GM18907 (cell line): ENCODE measurements around the gene TAF1.
A peak's percentile ranks its signal among the peaks of the same experiment; 100 is the strongest.
"Not testable (repeated sequence)": the region's sequence is repeated elsewhere in the genome, so short reads cannot be mapped to it uniquely, and the experiment has no call there.

Experiments used
- ATAC-seq: cut with Tn5 transposase; IDR thresholded peaks from one replicate; pipeline ENCODE4 v1.9.1; 2021; ENCODE audit warnings: mild to moderate bottlenecking, moderate library complexity; ENCODE audit not compliant: unreplicated experiment

The TAF1 gene

DNA sequence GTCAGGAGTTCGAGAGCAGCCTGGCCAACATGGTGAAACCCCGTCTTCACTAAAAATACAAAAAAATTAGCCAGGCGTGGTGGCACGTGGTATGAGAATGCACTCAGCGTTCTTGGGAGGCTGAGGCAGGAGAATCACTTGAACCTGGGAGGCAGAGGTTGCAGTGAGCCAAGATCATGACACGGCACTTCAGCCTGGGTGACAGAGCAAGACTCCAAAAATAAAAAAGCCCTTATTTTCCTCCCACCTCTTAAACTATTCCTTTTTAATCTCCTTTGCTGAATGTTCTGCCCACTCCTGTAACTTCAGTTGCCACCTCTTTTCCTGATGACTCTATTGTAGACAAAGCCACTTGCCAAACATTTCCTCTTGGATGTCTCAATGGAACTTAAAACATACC is 72.6 kb downstream of the TAF1 start:
- no peak for ATAC-seq

DNA sequence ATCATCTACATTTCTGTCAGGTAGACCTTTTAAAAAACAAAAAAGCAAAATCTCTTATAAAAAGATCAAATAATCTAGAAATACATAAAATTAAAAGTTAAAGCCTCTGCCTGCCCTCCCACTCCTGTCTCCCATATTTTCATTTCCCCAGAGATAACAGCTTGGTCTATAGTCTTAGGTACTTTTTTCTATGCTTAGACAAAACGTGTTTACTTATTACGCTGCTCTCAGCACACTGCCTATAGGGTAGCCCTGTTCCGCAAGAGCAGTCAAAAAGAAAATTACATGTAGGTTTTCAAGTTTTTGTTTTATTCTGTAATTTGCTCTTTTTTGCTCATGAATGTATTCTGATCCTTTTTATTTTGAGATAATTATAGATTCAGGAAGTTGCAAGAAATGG is 73.3 kb downstream of the TAF1 start:
- no peak for ATAC-seq

DNA sequence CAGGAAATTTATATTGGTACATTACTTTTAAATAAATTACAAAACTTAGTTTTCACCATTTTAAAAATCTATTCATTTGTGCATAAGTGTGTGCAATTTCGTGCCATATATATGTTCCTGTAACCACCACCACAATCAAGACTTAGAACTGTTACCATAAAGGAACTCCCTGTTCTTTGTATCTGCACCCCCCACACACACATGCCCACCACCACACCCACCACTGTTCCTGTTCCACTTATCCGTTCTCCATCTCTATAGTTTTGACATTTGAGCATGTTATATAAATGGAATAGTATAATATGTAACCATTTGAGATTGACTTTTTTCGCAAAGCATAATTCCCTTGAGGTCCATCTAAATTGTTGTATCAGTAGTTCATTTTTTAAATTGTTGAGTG is 73.7 kb downstream of the TAF1 start:
- no peak for ATAC-seq

DNA sequence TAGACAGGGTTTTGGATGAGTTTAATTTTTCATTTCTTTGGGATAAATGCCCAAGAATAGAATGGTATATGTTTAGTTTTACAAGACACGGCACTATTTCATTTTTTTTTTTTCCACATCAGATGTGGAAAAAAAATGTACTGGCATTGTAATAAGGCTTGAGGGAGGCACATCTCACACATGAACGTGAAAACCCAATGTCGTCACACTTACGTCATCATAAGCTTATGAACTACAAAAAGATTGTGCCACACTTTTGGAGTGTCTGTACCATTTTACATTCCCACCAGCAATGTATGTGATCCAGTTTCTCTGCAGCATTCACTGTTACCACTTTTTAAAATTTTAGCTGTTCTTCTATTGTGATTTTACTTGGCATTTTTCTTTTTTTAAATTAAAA is 74.2 kb downstream of the TAF1 start:
- no peak for ATAC-seq

DNA sequence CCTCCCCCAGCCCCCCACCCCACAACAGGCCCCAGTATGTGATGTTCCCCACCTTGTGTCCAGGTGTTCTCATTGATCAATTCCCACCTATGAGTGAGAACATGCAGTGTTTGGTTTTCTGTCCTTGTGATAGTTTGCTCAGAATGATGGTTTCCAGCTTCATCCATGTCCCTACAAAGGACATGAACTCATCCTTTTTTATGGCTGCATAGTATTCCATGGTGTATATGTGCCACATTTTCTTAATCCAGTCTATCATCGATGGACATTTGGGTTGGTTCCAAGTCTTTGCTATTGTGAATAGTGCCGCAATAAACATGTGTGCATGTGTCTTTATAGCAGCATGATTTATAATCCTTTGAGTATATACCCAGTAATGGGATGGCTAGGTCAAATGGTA is 75.7 kb downstream of the TAF1 start:
- ATAC-seq: not testable (repeated sequence)

DNA sequence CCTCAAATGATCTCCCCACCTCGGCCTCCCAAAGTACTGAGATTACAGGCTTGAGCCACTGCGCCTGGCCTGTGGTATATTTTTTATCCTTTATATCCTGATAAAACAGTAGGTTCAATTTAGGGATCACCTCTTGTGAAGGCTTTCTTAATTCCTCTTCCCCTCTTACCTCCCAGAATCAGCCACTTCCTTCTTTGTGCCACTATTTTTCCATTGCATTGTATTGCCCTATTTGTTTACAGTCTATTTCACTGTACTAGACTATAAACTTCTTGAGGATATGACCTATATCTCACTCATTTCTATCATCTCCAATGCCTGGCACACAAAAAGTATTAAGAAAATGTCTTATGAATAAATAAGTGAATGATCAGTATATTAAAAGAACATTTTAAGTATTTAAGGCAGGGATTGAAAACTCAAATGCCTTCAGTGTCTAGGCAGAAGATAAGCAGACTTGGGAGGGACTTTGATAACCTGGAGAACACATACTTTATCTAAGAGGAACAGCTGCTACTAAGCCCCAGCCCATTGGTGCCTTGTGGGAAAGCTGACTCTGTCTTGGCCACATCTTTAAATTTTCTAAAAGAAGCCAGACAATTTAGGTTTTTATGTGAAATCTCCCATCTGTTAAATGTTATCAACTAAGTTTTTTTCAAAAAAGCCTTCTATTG is 84.4 kb downstream of the TAF1 start:
- no peak for ATAC-seq

DNA sequence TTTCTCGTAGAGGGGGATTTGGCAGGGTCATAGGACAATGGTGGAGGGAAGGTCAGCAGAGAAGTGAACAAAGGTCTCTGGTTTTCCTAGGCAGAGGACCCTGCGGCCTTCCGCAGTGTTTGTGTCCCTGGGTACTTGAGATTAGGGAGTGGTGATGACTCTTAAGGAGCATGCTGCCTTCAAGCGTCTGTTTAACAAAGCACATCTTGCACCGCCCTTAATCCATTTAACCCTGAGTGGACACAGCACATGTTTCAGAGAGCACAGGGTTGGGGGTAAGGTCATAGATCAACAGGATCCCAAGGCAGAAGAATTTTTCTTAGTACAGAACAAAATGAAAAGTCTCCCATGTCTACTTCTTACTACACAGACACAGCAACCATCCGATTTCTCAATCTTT is 85.4 kb downstream of the TAF1 start:
- not testable (repeated sequence) for ATAC-seq

DNA sequence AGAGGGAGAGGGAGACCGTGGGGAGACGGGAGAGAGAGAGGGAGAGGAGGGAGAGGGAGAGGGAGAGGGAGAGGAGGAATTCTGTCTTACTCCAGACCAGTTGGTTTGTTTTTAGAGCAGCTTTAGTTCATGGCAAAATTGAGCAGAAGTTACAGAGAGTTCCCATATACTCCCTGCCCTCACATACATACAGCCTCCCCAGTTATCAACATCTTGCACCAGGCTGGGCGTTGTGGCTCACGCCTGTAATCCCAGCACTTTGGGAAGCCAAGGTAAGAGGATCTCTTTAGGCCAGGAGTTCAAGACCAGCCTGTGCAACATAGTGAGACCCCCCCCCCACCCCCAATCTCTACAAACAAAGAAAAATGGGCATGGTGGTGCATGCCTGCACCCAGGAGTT is 86.9 kb downstream of the TAF1 start:
- no peak for ATAC-seq

DNA sequence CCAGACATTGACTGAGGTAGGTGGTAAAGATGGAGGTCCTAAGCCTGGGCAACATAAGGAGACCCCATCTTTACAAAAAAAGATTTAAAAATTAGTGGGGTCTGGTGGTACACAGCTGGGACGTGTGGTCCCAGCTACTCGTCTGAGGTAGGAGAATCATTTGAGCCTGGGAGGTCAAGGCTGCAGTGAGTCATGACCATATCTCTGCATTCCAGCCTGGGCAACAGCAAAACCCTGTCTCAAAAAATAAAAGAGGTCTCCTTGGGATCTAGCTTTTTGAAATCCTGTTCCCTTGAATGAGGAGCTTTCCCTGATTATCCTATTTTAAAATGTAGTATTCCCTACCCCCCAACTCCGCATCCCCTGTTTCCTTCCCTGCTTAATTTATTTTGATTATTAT is 88.1 kb downstream of the TAF1 start:
- ATAC-seq: no peak

DNA sequence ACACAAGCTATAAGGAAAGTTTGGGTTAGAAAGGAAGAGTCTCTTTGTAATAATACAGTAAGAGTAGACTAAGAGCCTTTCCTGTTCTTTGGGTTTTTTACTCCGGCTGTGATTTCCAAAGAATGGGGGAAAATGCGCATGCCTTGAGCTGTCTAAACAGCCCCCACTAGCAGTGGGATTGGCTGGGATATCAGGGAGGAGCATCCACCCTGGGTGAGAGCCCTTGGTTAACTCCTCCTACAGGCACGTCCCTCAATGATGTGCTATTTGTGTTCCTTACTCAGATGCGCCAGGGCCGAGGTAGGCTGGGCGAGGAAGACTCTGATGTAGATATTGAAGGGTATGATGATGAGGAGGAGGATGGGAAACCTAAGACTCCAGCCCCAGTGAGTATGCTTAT is 92.7 kb downstream of the TAF1 start:
- ATAC-seq: no peak

DNA sequence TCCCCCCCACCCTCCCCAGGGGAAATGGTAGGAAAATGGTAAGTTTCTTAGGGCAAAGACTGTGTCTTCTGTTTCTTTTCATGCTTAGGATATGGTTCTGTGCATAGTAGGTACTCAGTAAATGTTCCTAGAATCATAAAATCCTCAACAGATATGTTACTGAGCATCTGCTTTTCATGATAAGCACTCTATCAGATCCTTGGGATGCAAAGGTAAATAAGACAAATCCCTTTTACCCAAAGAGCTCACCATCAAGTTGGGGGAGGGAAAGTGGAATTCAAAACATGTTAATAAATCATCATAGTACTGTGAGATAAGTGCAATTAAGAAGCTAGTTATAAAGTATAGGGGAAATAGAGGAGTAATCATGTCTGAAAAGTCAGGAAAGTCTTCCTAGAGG is 98.8 kb downstream of the TAF1 start:
- ATAC-seq: no peak

DNA sequence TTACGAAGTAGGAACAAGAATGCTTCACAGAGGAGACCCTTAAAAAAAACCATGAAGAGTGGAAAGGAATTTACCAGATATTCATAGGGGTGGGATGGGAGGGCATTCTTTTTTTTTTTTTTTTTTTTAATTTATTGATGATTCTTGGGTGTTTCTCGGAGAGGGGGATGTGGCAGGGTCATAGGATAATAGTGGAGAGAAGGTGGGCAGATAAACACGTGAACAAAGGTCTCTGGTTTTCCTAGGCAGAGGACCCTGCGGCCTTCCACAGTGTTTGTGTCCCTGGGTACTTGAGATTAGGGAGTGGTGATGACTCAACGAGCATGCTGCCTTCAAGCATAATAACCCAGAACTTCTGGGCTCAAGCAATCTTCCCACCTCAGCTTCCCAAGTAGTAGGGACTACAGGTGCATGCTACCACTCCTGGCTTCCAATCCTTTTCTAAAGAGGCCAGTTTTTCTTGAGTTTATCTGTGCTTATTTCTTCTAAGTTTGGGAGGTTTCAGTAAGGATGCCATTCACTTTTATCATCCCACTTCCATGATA is 100.9 kb downstream of the TAF1 start:
- no peak for ATAC-seq

DNA sequence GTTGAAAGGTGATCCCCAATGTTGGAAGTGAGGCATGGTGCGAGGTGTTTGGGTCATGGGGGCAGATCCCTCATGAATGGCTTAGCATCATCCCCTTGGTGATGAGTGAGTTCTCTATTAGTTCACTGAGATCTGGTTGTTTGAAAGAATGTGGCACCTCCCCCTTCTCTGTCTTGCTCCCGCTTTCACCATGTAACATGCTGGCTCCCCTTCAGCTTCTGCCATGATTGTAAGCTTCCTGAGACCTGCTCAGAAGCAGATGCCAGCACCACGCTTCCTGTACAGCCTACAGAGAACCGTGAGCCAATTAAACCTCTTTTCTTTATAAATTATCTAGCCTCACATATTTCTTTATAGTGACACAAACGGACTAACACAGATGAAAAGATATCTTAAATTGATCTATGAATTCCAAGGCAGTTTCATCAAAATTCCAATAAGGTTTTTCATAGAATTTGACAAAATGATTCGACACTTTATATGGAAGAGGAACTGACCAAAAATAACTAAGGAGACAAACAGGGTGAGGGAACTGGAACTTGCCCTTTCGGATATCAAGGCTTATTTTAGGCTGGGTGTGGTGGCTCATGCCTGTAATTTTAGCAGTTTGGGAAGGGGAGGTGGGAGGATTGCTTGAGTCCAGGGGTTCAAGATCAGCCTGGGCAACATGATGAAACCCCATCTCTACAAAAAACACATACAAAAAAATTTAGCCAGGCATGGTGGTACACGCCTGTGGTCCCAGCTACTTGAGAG is 109.8 kb downstream of the TAF1 start:
- no peak for ATAC-seq

DNA sequence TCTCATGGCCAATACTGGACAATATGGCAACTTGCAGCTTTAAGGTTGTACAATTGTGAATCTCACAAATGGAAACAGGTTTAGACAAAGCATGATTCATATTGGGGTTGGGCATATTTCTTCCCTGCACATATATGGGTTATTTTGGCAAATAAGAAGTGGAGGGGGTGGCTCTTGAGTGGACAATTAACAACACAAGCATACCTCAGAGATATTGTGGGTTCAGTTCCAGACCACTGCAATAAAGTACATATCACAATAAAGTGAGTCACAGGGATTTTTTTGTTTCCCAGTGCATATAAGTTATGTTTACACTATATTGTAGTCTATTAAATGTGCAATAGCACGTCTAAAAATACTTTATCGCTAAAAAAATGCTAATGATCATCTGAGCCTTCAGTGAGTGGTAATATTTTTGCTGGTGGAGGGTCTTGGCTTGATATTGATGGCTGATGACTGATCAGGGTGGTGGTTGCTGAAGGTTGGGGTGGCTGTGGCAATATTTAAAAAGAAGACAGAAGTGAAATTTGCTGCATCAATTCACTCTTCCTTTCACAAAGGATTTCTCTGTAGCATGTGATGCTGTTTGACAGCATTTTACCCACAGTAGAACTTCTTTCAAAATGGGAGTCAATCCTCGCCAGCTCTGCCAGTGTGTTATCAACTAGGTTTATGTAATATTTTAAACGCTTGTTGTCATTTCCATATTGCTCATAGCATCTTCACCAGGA is 116.2 kb downstream of the TAF1 start:
- ATAC-seq: no peak

DNA sequence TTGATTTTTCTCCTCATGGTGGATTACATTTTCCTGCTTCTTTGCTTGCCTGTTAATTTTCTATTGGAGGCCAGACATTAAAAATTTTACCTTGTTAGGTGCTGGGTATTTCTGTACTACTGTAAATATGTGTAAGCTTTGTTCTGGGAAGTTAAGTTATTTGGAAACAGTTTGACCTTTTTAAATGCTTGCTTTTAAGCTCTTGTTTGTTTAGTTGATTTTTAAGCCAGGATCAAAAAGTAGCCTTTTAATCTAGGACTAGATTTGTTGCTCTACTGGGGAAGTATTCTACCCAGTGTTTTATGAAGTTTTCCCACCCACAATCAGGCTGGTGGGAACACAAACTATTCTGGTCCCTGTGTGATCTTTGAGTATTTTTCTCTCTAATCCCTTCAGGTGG is 121.7 kb downstream of the TAF1 start:
- no peak for ATAC-seq

DNA sequence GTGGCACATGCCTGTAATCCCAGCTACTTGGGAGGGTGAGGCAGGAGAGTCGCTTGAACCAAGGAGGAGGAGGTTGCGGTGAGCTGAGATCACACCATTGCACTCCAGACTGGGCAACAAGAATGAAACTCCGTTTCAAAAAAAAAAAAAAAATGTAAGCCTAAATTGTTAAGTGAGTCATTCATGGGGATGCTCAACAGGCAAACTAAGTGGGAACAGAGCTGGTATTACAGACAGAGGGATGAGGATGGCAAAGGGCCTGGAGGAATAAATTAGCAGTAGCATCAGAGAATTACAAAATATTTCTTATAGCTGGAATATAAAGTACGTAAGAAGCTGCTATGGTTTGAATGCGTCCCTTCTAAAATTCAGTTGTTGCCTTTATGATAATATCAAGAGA is 123.4 kb downstream of the TAF1 start:
- ATAC-seq: no peak

DNA sequence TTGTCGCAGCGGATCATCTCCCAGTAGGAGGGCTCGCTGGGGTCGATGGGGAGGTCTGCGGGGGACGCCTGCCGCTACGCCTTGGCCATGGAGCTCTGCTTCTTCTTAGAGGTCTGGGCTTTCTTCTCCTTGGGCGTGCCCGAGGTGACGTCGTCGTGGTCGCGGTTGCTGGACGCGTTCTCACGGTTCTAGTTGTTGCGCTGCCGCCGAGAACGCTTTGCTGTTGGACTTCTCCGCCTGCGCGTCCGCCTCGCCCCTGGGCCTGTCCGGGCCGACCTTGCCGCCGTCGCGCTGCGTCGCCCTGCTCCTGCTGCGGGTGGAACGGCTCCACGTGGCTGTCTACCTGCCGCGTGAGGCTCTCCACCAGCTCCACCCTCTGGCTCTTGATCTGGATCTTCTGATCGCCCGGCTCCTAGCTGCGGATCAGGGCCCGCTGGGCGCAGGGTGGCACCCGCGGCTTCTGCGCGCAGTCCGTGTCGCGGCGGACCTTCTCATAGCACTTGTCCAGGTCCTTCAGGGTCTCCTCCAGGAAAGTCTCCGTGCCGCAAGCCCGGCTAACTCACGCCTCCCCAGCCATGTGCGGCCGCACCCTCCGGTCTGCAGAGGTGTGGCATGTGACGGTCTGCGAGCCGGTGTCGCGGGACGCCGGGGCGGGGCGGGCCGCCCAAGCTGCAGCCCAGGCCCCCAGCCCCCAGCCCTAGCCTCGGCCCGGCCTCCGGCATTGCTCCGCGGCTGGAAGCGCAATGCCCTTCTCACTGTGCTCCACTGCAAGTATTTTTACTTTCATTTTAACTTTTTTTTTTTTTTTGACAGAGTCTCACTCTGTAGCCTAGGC is 126.3 kb downstream of the TAF1 start:
- peak; percentile 68 for ATAC-seq

DNA sequence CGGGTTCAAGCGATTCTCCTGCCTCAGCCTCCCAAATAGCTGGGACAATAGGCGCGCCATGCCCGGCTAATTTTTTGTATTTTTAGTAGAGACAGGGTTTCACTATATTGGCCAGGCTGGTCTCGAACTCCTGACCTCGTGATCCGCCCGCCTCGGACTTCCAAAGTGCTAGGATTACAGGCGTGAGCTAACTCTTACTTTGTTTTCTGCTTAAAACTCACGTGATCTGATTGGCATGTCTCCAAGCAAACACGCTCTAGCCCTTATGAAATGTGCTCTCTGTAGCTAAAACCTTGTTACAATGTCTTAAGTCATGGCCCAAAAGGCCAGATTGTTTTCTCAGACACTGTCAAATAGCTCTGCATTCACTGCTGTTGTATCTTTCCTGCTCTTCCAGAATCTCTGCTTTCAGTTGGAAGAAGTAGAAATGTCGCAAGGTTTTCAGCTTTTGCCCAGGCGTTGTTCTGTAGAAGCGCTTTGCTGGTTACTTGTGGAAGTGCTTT is 127.0 kb downstream of the TAF1 start:
- ATAC-seq: no peak

DNA sequence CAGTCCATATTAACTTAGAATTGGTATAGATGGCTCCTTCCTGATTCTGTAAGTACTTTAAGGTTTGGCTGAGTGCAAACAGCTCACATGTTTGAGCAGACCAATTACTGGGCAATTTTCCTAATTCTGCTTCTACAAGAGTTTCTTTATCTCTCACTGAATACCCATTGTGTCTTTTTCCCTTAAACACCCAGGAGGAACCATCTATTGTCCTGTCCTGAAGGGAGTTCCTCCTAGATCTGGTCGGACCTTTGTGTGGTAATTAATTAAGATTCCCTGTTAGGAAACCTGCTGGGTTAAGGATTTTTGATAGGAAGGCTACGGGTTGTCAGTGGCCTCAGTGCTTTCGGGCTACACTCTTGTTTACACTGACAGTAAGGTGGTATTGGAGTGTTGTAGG is 129.8 kb downstream of the TAF1 start:
- ATAC-seq: not testable (repeated sequence)

DNA sequence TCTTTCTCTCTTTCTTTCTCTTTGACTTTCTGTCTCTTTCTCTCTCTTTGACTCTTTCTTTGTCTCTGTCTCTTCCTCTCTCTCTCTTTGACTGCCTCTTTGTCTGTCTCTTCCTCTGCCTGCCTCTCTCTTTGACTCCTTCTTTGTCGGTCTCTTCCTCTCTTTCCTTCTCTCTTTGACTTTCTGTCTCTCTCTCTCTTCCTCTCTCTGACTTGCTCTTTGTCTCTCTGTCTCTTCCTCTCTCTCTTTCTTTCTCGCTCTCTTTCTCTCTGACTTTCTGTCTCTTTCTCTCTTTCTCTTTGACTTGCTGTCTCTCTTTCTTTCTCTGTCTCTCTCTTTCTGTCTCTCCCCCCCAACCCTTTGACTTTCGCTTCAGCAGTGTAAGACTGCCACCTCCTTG is 130.3 kb downstream of the TAF1 start:
- ATAC-seq: no peak

DNA sequence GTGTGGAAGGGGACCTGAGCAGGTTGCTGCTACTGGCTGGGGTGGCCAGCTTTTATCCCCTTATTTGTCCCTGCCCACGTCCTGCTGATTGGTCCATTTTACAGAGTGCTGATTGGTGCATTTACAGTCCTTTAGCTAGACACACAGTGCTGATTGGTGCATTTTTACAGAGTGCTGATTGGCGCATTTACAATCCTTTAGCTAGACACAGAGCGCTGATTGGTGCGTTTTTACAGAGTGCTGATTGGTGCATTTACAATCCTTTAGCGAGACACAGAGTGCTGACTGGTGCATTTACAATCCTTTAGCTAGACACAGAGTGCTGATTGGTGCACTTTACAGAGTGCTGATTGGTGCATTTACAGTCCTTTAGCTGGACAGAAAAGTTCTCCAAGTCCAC is 135.9 kb downstream of the TAF1 start:
- ATAC-seq: not testable (repeated sequence)
